Neural cell (in vitro differentiated cells): ENCODE measurements around the gene MSX2.

Source experiments
- MXI1 ChIP-seq: fragments of 450-650 bp; conservative IDR thresholded peaks from 2 replicates; pipeline ENCODE4 v1.6.1; 2014; ENCODE audit warnings: antibody characterized with exemption, mild to moderate bottlenecking; ENCODE audit not compliant: poor library complexity, severe bottlenecking
- POLR2AphosphoS5 ChIP-seq: IDR thresholded peaks from 2 replicates; pipeline ENCODE4 v1.6.1; 2012
- RAD21 ChIP-seq: fragments of 450-650 bp; conservative IDR thresholded peaks from 2 replicates; pipeline ENCODE4 v1.6.1; 2014; ENCODE audit warnings: antibody characterized with exemption, mild to moderate bottlenecking, moderate library complexity
- TAF1 ChIP-seq: IDR thresholded peaks from 2 replicates; pipeline ENCODE4 v1.6.1; 2012; ENCODE audit warnings: low read depth
- TF ChIP-seq, protein P1 (sequence below): fragments of 450-650 bp; IDR thresholded peaks from 2 replicates; pipeline ENCODE4 v1.5.1; 2014; ENCODE audit warnings: antibody characterized with exemption, mild to moderate bottlenecking, moderate library complexity; ENCODE audit not compliant: poor library complexity, severe bottlenecking

DNA sequence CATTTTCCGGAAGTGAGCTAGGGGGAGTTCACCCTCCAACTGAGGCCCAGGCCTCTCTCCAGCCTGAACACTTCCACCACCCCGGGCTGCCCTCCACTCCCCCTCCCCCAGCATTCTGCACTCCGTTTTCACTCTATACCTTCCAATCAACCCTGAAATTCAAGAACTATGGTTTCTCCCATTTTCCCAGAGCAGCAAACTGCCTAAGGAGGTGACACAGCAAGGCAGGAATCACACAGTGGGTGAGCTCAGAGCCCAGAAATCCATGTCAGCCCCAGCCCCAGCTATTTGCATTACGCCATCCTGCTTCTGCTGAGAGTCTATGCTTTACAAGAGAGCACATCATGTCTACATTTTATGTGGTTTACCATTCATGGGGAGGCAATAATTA, 11.9 kb downstream of the MSX2 start:
- no peak for TF ChIP-seq MXI1
- TF ChIP-seq, protein P1, sequence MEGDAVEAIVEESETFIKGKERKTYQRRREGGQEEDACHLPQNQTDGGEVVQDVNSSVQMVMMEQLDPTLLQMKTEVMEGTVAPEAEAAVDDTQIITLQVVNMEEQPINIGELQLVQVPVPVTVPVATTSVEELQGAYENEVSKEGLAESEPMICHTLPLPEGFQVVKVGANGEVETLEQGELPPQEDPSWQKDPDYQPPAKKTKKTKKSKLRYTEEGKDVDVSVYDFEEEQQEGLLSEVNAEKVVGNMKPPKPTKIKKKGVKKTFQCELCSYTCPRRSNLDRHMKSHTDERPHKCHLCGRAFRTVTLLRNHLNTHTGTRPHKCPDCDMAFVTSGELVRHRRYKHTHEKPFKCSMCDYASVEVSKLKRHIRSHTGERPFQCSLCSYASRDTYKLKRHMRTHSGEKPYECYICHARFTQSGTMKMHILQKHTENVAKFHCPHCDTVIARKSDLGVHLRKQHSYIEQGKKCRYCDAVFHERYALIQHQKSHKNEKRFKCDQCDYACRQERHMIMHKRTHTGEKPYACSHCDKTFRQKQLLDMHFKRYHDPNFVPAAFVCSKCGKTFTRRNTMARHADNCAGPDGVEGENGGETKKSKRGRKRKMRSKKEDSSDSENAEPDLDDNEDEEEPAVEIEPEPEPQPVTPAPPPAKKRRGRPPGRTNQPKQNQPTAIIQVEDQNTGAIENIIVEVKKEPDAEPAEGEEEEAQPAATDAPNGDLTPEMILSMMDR: no peak
- TF ChIP-seq TAF1: no peak
- no peak for TF ChIP-seq POLR2AphosphoS5
- no peak for TF ChIP-seq RAD21
